Measurements from ENCODE around the gene TMA7.

- TF ChIP-seq EP300 (IDR thresholded peaks at IDR 0.05) (peak in 3 of 4 donors; percentile 80 to 93 (median 86)), POLR2AphosphoS5 (IDR thresholded peaks at IDR 0.05) (peak; percentile 62 to 85 (median 76))
These were observed 37.8 kb upstream of the TMA7 start for GRCh38 chr3:48402281-48402732.

Measured in sigmoid colon (tissue), 4 donors.